Esophagus muscularis mucosa (tissue), 4 donors: ENCODE measurements around the gene ATP6V1F.

Source experiments
- CTCF ChIP-seq, 3 experiments: fragments of 200-600 bp in 2 of 3; fragments of 450-650 bp in 1 of 3; sonication (generic) in 2 of 3; IDR thresholded peaks; one replicate each; pipeline ENCODE4 v1.5.1; 2017 to 2019; ENCODE audit warnings: antibody characterized with exemption in 3 of 3, mild to moderate bottlenecking in 2 of 3, moderate library complexity in 1 of 3
- EP300 ChIP-seq: sonication (generic); formaldehyde crosslinking; IDR thresholded peaks from one replicate; pipeline ENCODE4 v1.6.1; 2017; ENCODE audit warnings: antibody characterized with exemption
- POLR2A ChIP-seq: fragments of 450-650 bp; IDR thresholded peaks from one replicate; pipeline ENCODE4 v1.6.1; 2017; ENCODE audit warnings: antibody characterized with exemption, moderate library complexity, mild to moderate bottlenecking, low read depth
- POLR2AphosphoS5 ChIP-seq, 2 donors: sonication (generic); formaldehyde crosslinking; IDR thresholded peaks; one replicate each; pipeline ENCODE4 v1.6.1; 2017; ENCODE audit warnings: antibody characterized with exemption in 2 of 2

- no peak for TF ChIP-seq POLR2A
- TF ChIP-seq CTCF (IDR thresholded peaks at IDR 0.05) = no peak
- no peak for TF ChIP-seq POLR2AphosphoS5 (IDR thresholded peaks at IDR 0.05)
- no peak for TF ChIP-seq EP300
Observed at GRCh38 chr7:128877756-128878120, 15.1 kb downstream of the ATP6V1F start.
